GM23338 (cell line): ENCODE measurements around the gene AGPAT4. TPM values are rescaled to one million over a fixed set of nuclear protein-coding genes. Genes with fewer than 3 reads are reported as not detected.

Source experiments
- ATAC-seq: fragments of 200-7000 bp; cut with Tn5 transposase; 3 replicates; pipeline ENCODE4 v1.9.1; 2020
- DNase-seq: peaks from one replicate; pipeline ENCODE4 v3.0.0-alpha.2; 2015; ENCODE audit warnings: low spot score
- H2AFZ ChIP-seq: fragments of 200-600 bp; sonication (generic); 2 replicates; pipeline ENCODE4 v1.8.0; 2016; ENCODE audit warnings: antibody characterized with exemption, mild to moderate bottlenecking, moderate library complexity
- H3F3A ChIP-seq: fragments of 200-600 bp; sonication (generic); replicated peaks from 2 replicates; pipeline ENCODE4 v1.8.0; 2017; ENCODE audit warnings: antibody characterized with exemption, mixed run types, low read depth
- H3K27ac ChIP-seq: fragments of 200-600 bp; sonication (generic); 2 replicates; pipeline ENCODE4 v1.6.1; 2016; ENCODE audit warnings: low read depth
- H3K27me3 ChIP-seq: fragments of 200-600 bp; sonication (generic); 2 replicates; pipeline ENCODE4 v1.8.0; 2016; ENCODE audit warnings: mild to moderate bottlenecking, mixed run types, moderate library complexity; ENCODE audit not compliant: insufficient read depth
- H3K36me3 ChIP-seq: fragments of 200-600 bp; sonication (generic); 2 replicates; pipeline ENCODE4 v1.8.0; 2016; ENCODE audit warnings: mild to moderate bottlenecking; ENCODE audit not compliant: insufficient read depth
- H3K4me1 ChIP-seq: fragments of 200-600 bp; sonication (generic); 2 replicates; pipeline ENCODE4 v1.8.0; 2016; ENCODE audit warnings: mild to moderate bottlenecking, moderate library complexity; ENCODE audit not compliant: insufficient read depth
- H3K4me2 ChIP-seq: fragments of 200-600 bp; sonication (generic); 2 replicates; pipeline ENCODE4 v1.7.1; 2017; ENCODE audit warnings: mixed run types
- H3K4me3 ChIP-seq: fragments of 200-600 bp; sonication (generic); 2 replicates; pipeline ENCODE4 v1.6.1; 2016; ENCODE audit warnings: mixed run types
- H3K79me2 ChIP-seq: fragments of 200-600 bp; sonication (generic); replicated peaks from 2 replicates; pipeline ENCODE4 v1.8.0; 2017; ENCODE audit warnings: mild to moderate bottlenecking; ENCODE audit not compliant: insufficient read depth
- H3K9me2 ChIP-seq: fragments of 200-600 bp; sonication (generic); 2 replicates; pipeline ENCODE4 v1.8.0; 2017; ENCODE audit not compliant: insufficient read depth
- H4K20me1 ChIP-seq: fragments of 200-600 bp; sonication (generic); replicated peaks from 2 replicates; pipeline ENCODE4 v1.8.0; 2017; ENCODE audit warnings: mild to moderate bottlenecking; ENCODE audit not compliant: insufficient read depth
- H3K27ac Mint-ChIP-seq: 2 replicates; pipeline ENCODE4 v1.8.0; 2020; ENCODE audit warnings: inconsistent platforms, mild to moderate bottlenecking, moderate library complexity, mixed read lengths
- H3K27me3 Mint-ChIP-seq: 3 replicates; pipeline ENCODE4 v1.8.0; 2022; ENCODE audit warnings: low read depth, mild to moderate bottlenecking, moderate library complexity, mixed read lengths, inconsistent platforms; ENCODE audit not compliant: insufficient read depth, poor library complexity
- H3K36me3 Mint-ChIP-seq: 3 replicates; pipeline ENCODE4 v1.8.0; 2021; ENCODE audit warnings: low read depth, mild to moderate bottlenecking, inconsistent platforms, moderate library complexity, mixed read lengths
- H3K4me1 Mint-ChIP-seq: 3 replicates; pipeline ENCODE4 v1.8.0; 2020; ENCODE audit warnings: mild to moderate bottlenecking, inconsistent platforms, mixed read lengths
- H3K4me3 Mint-ChIP-seq: 3 replicates; pipeline ENCODE4 v1.8.0; 2021; ENCODE audit warnings: moderate library complexity, mild to moderate bottlenecking, inconsistent platforms, mixed read lengths
- H3K9me3 Mint-ChIP-seq: 3 replicates; pipeline ENCODE4 v1.8.0; 2020; ENCODE audit warnings: moderate library complexity, mild to moderate bottlenecking, inconsistent platforms, mixed read lengths
- EZH2 ChIP-seq: fragments of 200-600 bp; sonication (generic); IDR thresholded peaks from one replicate; pipeline ENCODE4 v1.8.0; 2017; ENCODE audit warnings: antibody characterized with exemption, mild to moderate bottlenecking, low read depth; ENCODE audit not compliant: unreplicated experiment
- EZH2phosphoT487 ChIP-seq: fragments of 200-600 bp; sonication (generic); IDR thresholded peaks from one replicate; pipeline ENCODE4 v1.8.1; 2018; ENCODE audit warnings: antibody characterized with exemption; ENCODE audit not compliant: unreplicated experiment
- JUNB ChIP-seq: IDR thresholded peaks from one replicate; pipeline ENCODE4 v1.6.1; 2016; ENCODE audit warnings: antibody characterized with exemption; ENCODE audit not compliant: unreplicated experiment
- STAT1 ChIP-seq: IDR thresholded peaks from one replicate; pipeline ENCODE4 v1.6.1; 2016; ENCODE audit warnings: antibody characterized with exemption; ENCODE audit not compliant: unreplicated experiment
- ZNF114 ChIP-seq: fragments of 250-450 bp; sonication (Bioruptor Pico); IDR thresholded peaks from 2 replicates; pipeline ENCODE4 v1.5.0; 2020; ENCODE audit warnings: mild to moderate bottlenecking, moderate library complexity
- ZNF331 ChIP-seq: fragments of 250-450 bp; sonication (Bioruptor Pico); IDR thresholded peaks from 2 replicates; pipeline ENCODE4 v1.5.0; 2020; ENCODE audit warnings: low read depth, mild to moderate bottlenecking, moderate library complexity
- polyA plus RNA-seq: library from polyadenylated mRNA; unstranded; fragments of >200 nt; fragmentation: Nextera tagmentation; extraction: Ambion mirVana; gene quantifications from 2 replicates; pipeline ENCODE4 v1.2.1, GENCODE V29; 2016
- total RNA-seq: library from RNA; depleted of rRNA; stranded (reverse); fragments of >200 nt; shearing (Covaris generic); gene quantifications from 2 replicates; pipeline ENCODE4 v1.2.3, GENCODE V29; 2014
- TF ChIP-seq, protein P1 (sequence below): fragments of 250-450 bp; sonication (Bioruptor Pico); IDR thresholded peaks from 2 replicates; pipeline ENCODE4 v1.5.0; 2020; ENCODE audit warnings: mild to moderate bottlenecking, moderate library complexity
- TF ChIP-seq, protein P2 (sequence below), 2 experiments: fragments of 200-600 bp in 1 of 2; sonication (generic) in 1 of 2; conservative IDR thresholded peaks; 2 replicates each; pipeline versions ENCODE4 v1.5.1 to v1.6.1; 2016 to 2017; ENCODE audit warnings: antibody characterized with exemption in 2 of 2, low read depth in 2 of 2, mild to moderate bottlenecking in 2 of 2, moderate library complexity in 1 of 2
- TF ChIP-seq, protein P3 (sequence below): IDR thresholded peaks from 2 replicates; pipeline ENCODE4 v1.6.1; 2016; ENCODE audit warnings: antibody characterized with exemption

Gene AGPAT4
- total and polyA plus RNA-seq, 2 experiments from 2014 or later = 8.9 to 19.3 TPM

DNA sequence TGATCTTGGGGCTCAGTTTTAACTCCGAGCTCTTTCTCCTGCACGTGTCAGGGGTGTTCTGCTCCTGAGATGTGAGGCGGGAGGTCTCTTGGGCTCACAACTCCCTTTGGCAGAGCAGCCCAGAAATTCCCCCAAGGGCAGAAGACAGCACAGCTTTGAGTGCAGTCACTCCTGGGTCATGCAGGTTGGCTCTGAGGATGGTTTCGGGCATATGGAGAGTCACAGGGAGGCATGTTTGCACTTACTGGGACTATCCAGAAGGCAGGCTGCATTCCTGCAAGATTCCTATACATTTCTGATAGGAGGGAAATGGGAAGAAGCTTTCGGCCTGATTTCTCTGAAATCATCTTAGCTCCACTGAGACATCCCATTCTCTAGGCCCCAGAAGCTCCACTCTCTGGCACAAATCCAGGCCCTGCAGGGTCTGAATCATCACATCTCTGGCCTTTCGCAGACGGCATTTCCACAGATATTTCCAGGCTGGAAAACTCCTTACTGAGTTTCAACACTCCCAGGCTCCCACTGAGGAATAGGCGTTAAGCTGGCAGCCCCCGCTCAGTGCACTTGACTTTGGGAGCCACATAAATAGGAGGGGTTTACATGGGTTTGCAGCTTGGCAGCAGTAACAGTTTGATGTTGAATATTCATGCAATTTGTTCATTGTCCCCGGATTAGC, 39.7 kb downstream of the AGPAT4 start:
- Histone ChIP-seq H3K4me2 (no peak overlapping the region), H3K4me1 (peaks cover 30% of the 10 kb centered on the region), H3K9me2 (no peaks in the 10 kb centered on the region), H3K27me3 (no peaks in the 10 kb centered on the region), H3K36me3 (peaks cover 13% of the 10 kb centered on the region; the same call in 1 of the 2 replicates), H3K79me2 (peaks cover 83% of the 10 kb centered on the region), H4K20me1 (peaks cover 19% of the 10 kb centered on the region; the same call in 1 of the 2 replicates), H3K4me3 (no peak overlapping the region), H3F3A (no peaks in the 10 kb centered on the region), H2AFZ (no peak overlapping the region), H3K27ac (peak overlapping the region; percentile 42; the same call in 1 of the 2 replicates)
- Mint-ChIP-seq H3K27me3 (peaks cover 5% of the 10 kb centered on the region), H3K36me3 (peaks cover 17% of the 10 kb centered on the region), H3K4me3 (no peak overlapping the region), H3K27ac (peak overlapping the region; percentile 85), H3K4me1 (peaks cover 59% of the 10 kb centered on the region), H3K9me3 (no peaks in the 10 kb centered on the region)
- no peak for DNase-seq
- peak; percentile 47 for ATAC-seq
- no peak for TF ChIP-seq STAT1
- TF ChIP-seq EZH2 = no peak
- TF ChIP-seq JUNB = no peak
- TF ChIP-seq, protein P1, sequence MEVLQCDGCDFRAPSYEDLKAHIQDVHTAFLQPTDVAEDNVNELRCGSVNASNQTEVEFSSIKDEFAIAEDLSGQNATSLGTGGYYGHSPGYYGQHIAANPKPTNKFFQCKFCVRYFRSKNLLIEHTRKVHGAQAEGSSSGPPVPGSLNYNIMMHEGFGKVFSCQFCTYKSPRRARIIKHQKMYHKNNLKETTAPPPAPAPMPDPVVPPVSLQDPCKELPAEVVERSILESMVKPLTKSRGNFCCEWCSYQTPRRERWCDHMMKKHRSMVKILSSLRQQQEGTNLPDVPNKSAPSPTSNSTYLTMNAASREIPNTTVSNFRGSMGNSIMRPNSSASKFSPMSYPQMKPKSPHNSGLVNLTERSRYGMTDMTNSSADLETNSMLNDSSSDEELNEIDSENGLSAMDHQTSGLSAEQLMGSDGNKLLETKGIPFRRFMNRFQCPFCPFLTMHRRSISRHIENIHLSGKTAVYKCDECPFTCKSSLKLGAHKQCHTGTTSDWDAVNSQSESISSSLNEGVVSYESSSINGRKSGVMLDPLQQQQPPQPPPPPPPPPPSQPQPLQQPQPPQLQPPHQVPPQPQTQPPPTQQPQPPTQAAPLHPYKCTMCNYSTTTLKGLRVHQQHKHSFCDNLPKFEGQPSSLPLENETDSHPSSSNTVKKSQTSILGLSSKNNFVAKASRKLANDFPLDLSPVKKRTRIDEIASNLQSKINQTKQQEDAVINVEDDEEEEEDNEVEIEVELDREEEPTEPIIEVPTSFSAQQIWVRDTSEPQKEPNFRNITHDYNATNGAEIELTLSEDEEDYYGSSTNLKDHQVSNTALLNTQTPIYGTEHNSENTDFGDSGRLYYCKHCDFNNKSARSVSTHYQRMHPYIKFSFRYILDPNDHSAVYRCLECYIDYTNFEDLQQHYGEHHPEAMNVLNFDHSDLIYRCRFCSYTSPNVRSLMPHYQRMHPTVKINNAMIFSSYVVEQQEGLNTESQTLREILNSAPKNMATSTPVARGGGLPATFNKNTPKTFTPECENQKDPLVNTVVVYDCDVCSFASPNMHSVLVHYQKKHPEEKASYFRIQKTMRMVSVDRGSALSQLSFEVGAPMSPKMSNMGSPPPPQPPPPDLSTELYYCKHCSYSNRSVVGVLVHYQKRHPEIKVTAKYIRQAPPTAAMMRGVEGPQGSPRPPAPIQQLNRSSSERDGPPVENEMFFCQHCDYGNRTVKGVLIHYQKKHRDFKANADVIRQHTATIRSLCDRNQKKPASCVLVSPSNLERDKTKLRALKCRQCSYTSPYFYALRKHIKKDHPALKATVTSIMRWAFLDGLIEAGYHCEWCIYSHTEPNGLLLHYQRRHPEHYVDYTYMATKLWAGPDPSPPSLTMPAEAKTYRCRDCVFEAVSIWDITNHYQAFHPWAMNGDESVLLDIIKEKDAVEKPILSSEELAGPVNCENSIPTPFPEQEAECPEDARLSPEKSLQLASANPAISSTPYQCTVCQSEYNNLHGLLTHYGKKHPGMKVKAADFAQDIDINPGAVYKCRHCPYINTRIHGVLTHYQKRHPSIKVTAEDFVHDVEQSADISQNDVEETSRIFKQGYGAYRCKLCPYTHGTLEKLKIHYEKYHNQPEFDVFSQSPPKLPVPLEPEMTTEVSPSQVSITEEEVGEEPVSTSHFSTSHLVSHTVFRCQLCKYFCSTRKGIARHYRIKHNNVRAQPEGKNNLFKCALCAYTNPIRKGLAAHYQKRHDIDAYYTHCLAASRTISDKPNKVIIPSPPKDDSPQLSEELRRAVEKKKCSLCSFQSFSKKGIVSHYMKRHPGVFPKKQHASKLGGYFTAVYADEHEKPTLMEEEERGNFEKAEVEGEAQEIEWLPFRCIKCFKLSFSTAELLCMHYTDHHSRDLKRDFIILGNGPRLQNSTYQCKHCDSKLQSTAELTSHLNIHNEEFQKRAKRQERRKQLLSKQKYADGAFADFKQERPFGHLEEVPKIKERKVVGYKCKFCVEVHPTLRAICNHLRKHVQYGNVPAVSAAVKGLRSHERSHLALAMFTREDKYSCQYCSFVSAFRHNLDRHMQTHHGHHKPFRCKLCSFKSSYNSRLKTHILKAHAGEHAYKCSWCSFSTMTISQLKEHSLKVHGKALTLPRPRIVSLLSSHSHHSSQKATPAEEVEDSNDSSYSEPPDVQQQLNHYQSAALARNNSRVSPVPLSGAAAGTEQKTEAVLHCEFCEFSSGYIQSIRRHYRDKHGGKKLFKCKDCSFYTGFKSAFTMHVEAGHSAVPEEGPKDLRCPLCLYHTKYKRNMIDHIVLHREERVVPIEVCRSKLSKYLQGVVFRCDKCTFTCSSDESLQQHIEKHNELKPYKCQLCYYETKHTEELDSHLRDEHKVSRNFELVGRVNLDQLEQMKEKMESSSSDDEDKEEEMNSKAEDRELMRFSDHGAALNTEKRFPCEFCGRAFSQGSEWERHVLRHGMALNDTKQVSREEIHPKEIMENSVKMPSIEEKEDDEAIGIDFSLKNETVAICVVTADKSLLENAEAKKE (CRISPR knock-in tag) = no peak
- no peak for TF ChIP-seq ZNF114 (CRISPR knock-in tag)
- TF ChIP-seq, protein P2, sequence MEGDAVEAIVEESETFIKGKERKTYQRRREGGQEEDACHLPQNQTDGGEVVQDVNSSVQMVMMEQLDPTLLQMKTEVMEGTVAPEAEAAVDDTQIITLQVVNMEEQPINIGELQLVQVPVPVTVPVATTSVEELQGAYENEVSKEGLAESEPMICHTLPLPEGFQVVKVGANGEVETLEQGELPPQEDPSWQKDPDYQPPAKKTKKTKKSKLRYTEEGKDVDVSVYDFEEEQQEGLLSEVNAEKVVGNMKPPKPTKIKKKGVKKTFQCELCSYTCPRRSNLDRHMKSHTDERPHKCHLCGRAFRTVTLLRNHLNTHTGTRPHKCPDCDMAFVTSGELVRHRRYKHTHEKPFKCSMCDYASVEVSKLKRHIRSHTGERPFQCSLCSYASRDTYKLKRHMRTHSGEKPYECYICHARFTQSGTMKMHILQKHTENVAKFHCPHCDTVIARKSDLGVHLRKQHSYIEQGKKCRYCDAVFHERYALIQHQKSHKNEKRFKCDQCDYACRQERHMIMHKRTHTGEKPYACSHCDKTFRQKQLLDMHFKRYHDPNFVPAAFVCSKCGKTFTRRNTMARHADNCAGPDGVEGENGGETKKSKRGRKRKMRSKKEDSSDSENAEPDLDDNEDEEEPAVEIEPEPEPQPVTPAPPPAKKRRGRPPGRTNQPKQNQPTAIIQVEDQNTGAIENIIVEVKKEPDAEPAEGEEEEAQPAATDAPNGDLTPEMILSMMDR (conservative IDR thresholded peaks at IDR 0.05; ENCODE audit: low read depth in 2 of 2) = no peak
- no peak for TF ChIP-seq EZH2phosphoT487
- TF ChIP-seq, protein P3, sequence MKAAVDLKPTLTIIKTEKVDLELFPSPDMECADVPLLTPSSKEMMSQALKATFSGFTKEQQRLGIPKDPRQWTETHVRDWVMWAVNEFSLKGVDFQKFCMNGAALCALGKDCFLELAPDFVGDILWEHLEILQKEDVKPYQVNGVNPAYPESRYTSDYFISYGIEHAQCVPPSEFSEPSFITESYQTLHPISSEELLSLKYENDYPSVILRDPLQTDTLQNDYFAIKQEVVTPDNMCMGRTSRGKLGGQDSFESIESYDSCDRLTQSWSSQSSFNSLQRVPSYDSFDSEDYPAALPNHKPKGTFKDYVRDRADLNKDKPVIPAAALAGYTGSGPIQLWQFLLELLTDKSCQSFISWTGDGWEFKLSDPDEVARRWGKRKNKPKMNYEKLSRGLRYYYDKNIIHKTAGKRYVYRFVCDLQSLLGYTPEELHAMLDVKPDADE = no peak
- no peak for TF ChIP-seq ZNF331 (CRISPR knock-in tag)
